Liver (tissue), 9 donors: ENCODE measurements around the gene HSP90AA1. TPM values are rescaled to one million over a fixed set of nuclear protein-coding genes. Genes with fewer than 3 reads are reported as not detected.

Source experiments
- DNase-seq: peaks from one replicate; pipeline ENCODE4 v3.0.0-alpha.2; 2017; ENCODE audit warnings: low spot score
- H3K27ac ChIP-seq, 2 donors: one replicate each; pipeline ENCODE4 v1.7.0; 2013; ENCODE audit warnings: inconsistent platforms in 2 of 2, low read length in 2 of 2, control low read depth in 1 of 2, low read depth in 1 of 2, mild to moderate bottlenecking in 1 of 2
- H3K27me3 ChIP-seq, 4 donors: one replicate each; pipeline versions ENCODE4 v1.6.1 to v1.7.0; 2013; ENCODE audit warnings: low read length in 3 of 4, inconsistent platforms in 1 of 4, mild to moderate bottlenecking in 1 of 4, moderate library complexity in 1 of 4; ENCODE audit not compliant: control insufficient read depth in 4 of 4, insufficient read depth in 4 of 4
- H3K36me3 ChIP-seq, 4 donors: one replicate each; pipeline versions ENCODE4 v1.6.1 to v1.7.0; 2013; ENCODE audit warnings: low read length in 3 of 4, mild to moderate bottlenecking in 3 of 4, low read depth in 1 of 4, moderate library complexity in 1 of 4; ENCODE audit not compliant: control insufficient read depth in 4 of 4, insufficient read depth in 3 of 4
- H3K4me1 ChIP-seq, 4 donors: one replicate each; pipeline versions ENCODE4 v1.6.1 to v1.7.0; 2013; ENCODE audit warnings: low read length in 3 of 4, mild to moderate bottlenecking in 3 of 4, moderate library complexity in 1 of 4; ENCODE audit not compliant: control insufficient read depth in 4 of 4, insufficient read depth in 4 of 4
- H3K4me3 ChIP-seq, 3 donors: one replicate each; pipeline versions ENCODE4 v1.6.1 to v1.7.0; 2013; ENCODE audit warnings: low read length in 3 of 3, control low read depth in 1 of 3, low read depth in 1 of 3, mild to moderate bottlenecking in 1 of 3
- H3K9ac ChIP-seq, 2 donors: one replicate each; pipeline ENCODE4 v1.7.0; 2013; ENCODE audit warnings: low read length in 2 of 2, mild to moderate bottlenecking in 2 of 2, moderate library complexity in 2 of 2, control low read depth in 1 of 2, low read depth in 1 of 2
- H3K9me3 ChIP-seq, 4 donors: one replicate each; pipeline versions ENCODE4 v1.6.1 to v1.7.0; 2013; ENCODE audit warnings: low read length in 3 of 4; ENCODE audit not compliant: control insufficient read depth in 4 of 4
- EGR1 ChIP-seq, 2 donors: IDR thresholded peaks; 2 replicates each; pipeline ENCODE4 v1.6.1; 2016 to 2018; ENCODE audit warnings: antibody characterized with exemption in 2 of 2, low read depth in 2 of 2
- FOXA1 ChIP-seq: IDR thresholded peaks from 2 replicates; pipeline ENCODE4 v1.6.1; 2016; ENCODE audit warnings: antibody characterized with exemption
- GABPA ChIP-seq, 2 donors: IDR thresholded peaks in 1 of 2; conservative IDR thresholded peaks in 1 of 2; 2 replicates each; pipeline ENCODE4 v1.6.1; 2016; ENCODE audit warnings: antibody characterized with exemption in 2 of 2, mild to moderate bottlenecking in 1 of 2, moderate library complexity in 1 of 2
- HNF4G ChIP-seq: IDR thresholded peaks from 2 replicates; pipeline ENCODE4 v1.6.1; 2016; ENCODE audit warnings: antibody characterized with exemption
- JUND ChIP-seq, 2 donors: IDR thresholded peaks; 2 replicates each; pipeline ENCODE4 v1.6.1; 2016; ENCODE audit warnings: antibody characterized with exemption in 2 of 2
- NR2F2 ChIP-seq: IDR thresholded peaks from 2 replicates; pipeline ENCODE4 v1.6.1; 2016; ENCODE audit warnings: antibody characterized with exemption
- RAD21 ChIP-seq, 2 donors: IDR thresholded peaks; 2 replicates each; pipeline ENCODE4 v1.6.1; 2016; ENCODE audit warnings: antibody characterized with exemption in 2 of 2, mild to moderate bottlenecking in 2 of 2
- REST ChIP-seq: IDR thresholded peaks from 2 replicates; pipeline ENCODE4 v1.6.1; 2016; ENCODE audit warnings: antibody characterized with exemption, mild to moderate bottlenecking
- SP1 ChIP-seq: IDR thresholded peaks from 2 replicates; pipeline ENCODE4 v1.6.1; 2018; ENCODE audit warnings: antibody characterized with exemption, mild to moderate bottlenecking
- TAF1 ChIP-seq: conservative IDR thresholded peaks from 2 replicates; pipeline ENCODE4 v1.6.1; 2016; ENCODE audit warnings: antibody characterized with exemption, mild to moderate bottlenecking
- YY1 ChIP-seq: IDR thresholded peaks from 2 replicates; pipeline ENCODE4 v1.6.1; 2016; ENCODE audit warnings: antibody characterized with exemption, mild to moderate bottlenecking
- WGBS: extraction: QIAGEN DNeasy Blood & Tissue Kit; methylation state at CpG from one replicate; pipeline ENCODE4 v1.1.7; 2013; 5-methylcytosine and 5-hydroxymethylcytosine counted together
- polyA plus RNA-seq, 2 donors: library from polyadenylated mRNA; stranded (reverse) in 1 of 2; unstranded in 1 of 2; fragments of 200-250 nt in 1 of 2; fragments of >200 nt in 1 of 2; fragmentation: Nextera tagmentation in 1 of 2; extraction: Ambion mirVana in 1 of 2; gene quantifications; one replicate each; pipeline versions ENCODE4 v1.2.1 to v1.2.3, GENCODE V29; 2013 to 2015
- total RNA-seq, 2 donors: library from RNA; depleted of rRNA; stranded (reverse); fragments of >200 nt; gene quantifications; one replicate each; pipeline ENCODE4 v1.2.3, GENCODE V29; 2014
- TF ChIP-seq, protein P1 (sequence below): IDR thresholded peaks from 2 replicates; pipeline ENCODE4 v1.6.1; 2016; ENCODE audit warnings: antibody characterized with exemption
- TF ChIP-seq, protein P2 (sequence below): fragments of 150-350 bp; IDR thresholded peaks from 2 replicates; pipeline ENCODE4 v1.5.1; 2017; ENCODE audit warnings: improper control_type of control experiment, low read depth, low read length; ENCODE audit not compliant: missing input control
- TF ChIP-seq, protein P3 (sequence below): IDR thresholded peaks from 2 replicates; pipeline ENCODE4 v1.6.1; 2016; ENCODE audit warnings: antibody characterized with exemption
- TF ChIP-seq, protein P4 (sequence below): IDR thresholded peaks from 2 replicates; pipeline ENCODE4 v1.6.1; 2016; ENCODE audit warnings: antibody characterized with exemption
- donor health status: healthy.
- donor health status: healthy.
- donor health status: healthy.
- donor health status: healthy.
- donor health status: healthy.

Gene HSP90AA1
- total and polyA plus RNA-seq, 4 donors: 174 to 386 (median 287) TPM

DNA sequence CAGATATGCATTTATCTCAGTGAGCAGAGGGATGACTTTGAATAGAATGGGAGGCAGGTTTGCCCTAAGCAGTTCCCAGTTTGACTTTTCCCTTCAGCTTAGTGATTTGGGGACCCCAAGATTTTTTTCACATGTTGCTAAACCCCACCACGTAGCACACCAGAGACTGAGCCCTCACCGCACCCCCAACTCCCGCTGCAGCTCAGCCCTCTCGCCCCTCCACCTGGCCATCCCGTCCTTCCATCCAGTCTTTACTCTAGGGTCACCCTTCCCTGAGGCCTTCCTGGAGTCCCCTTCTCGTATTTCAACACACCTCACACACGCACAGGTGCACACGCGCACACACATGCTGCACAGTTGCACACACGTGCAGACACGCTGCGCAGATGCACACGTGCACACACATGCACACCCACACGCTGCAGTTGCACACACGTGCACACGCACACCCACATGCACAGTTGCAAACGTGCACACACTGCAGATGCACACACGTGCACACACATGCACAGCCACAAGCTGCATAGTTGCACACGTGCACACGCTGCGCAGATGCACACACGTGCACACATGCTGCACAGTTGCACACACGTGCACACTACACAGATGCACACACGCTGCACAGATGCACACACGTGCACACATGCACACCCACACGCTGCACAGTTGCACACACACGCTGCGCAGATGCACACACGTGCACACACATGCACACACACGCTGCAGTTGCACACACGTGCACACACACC, 30.0 kb downstream of the HSP90AA1 start:
- Histone ChIP-seq H3K4me3 (no peak overlapping the region), H3K27ac (no peak overlapping the region), H3K9ac (no peak overlapping the region), H3K4me1 (no peaks in the 10 kb centered on the region), H3K27me3 (no peaks in the 10 kb centered on the region), H3K36me3 (peaks cover 0 to 8% (median 5%) of the 10 kb centered on the region in 4 donors), H3K9me3 (no peaks in the 10 kb centered on the region)
- no peak for DNase-seq
- 86% methylated on average over 31 of the region's 31 CpGs for WGBS
- TF ChIP-seq, protein P1, sequence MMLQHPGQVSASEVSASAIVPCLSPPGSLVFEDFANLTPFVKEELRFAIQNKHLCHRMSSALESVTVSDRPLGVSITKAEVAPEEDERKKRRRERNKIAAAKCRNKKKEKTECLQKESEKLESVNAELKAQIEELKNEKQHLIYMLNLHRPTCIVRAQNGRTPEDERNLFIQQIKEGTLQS: no peak
- TF ChIP-seq, protein P2, sequence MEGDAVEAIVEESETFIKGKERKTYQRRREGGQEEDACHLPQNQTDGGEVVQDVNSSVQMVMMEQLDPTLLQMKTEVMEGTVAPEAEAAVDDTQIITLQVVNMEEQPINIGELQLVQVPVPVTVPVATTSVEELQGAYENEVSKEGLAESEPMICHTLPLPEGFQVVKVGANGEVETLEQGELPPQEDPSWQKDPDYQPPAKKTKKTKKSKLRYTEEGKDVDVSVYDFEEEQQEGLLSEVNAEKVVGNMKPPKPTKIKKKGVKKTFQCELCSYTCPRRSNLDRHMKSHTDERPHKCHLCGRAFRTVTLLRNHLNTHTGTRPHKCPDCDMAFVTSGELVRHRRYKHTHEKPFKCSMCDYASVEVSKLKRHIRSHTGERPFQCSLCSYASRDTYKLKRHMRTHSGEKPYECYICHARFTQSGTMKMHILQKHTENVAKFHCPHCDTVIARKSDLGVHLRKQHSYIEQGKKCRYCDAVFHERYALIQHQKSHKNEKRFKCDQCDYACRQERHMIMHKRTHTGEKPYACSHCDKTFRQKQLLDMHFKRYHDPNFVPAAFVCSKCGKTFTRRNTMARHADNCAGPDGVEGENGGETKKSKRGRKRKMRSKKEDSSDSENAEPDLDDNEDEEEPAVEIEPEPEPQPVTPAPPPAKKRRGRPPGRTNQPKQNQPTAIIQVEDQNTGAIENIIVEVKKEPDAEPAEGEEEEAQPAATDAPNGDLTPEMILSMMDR: no peak
- TF ChIP-seq HNF4G: no peak
- no peak for TF ChIP-seq RAD21 (IDR thresholded peaks at IDR 0.05)

DNA sequence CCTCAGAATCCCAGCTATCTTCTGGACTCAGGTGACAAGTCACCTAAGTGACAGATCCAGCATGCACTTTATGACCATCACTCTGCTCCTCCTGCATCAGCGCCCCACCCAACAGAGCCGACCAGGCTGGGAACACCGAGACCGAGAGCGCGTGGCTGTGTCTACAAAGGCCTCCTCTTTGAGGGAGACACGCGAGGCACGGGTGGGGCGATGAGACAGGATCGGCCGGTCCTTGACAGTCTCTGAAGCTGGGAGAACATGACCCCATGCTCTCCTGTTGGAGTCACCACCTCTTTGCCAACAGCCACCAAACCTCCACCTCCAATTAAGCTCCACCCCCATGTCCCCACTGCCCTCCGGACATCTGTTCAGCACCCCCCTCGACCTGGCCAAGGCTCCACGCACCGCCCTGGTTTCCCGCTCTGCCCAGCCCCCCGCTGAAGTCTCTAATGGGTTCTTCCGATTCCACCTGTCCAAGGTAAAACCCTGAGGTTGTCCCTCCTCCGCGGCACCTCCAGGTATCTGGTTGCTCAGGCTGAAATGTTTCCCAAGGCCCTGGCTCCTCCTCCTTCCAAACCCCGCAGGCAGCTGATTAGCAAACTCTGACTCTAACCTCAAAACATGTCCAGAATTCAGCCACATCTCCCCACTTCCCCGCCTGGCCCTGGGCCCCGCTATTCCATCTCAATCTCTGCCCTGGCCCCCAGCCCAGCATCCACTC, 31.5 kb downstream of the HSP90AA1 start:
- no peaks in the 10 kb centered on the region for H3K27me3 ChIP-seq
- H3K9me3 ChIP-seq: no peaks in the 10 kb centered on the region
- WGBS: 71% methylated on average over 24 of the region's 24 CpGs
- no peak overlapping the region for H3K27ac ChIP-seq
- H3K4me1 ChIP-seq: no peaks in the 10 kb centered on the region
- TF ChIP-seq SP1: no peak
- no peak for TF ChIP-seq NR2F2
- TF ChIP-seq RAD21 (IDR thresholded peaks at IDR 0.05): no peak
- TF ChIP-seq, protein P1: no peak
- TF ChIP-seq, protein P3, sequence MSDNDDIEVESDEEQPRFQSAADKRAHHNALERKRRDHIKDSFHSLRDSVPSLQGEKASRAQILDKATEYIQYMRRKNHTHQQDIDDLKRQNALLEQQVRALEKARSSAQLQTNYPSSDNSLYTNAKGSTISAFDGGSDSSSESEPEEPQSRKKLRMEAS: no peak
- TF ChIP-seq FOXA1: no peak
- no peak for TF ChIP-seq JUND (IDR thresholded peaks at IDR 0.05)
- no peak for TF ChIP-seq TAF1
- TF ChIP-seq YY1: no peak
- no peak for TF ChIP-seq REST
- no peak for TF ChIP-seq GABPA (IDR thresholded peaks at IDR 0.05 in 1 of 2, conservative IDR thresholded peaks at IDR 0.05 in 1 of 2)
- no peak for TF ChIP-seq HNF4G
- TF ChIP-seq, protein P4, sequence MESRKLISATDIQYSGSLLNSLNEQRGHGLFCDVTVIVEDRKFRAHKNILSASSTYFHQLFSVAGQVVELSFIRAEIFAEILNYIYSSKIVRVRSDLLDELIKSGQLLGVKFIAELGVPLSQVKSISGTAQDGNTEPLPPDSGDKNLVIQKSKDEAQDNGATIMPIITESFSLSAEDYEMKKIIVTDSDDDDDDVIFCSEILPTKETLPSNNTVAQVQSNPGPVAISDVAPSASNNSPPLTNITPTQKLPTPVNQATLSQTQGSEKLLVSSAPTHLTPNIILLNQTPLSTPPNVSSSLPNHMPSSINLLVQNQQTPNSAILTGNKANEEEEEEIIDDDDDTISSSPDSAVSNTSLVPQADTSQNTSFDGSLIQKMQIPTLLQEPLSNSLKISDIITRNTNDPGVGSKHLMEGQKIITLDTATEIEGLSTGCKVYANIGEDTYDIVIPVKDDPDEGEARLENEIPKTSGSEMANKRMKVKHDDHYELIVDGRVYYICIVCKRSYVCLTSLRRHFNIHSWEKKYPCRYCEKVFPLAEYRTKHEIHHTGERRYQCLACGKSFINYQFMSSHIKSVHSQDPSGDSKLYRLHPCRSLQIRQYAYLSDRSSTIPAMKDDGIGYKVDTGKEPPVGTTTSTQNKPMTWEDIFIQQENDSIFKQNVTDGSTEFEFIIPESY: no peak
- TF ChIP-seq, protein P2: no peak
- no peak for TF ChIP-seq EGR1 (IDR thresholded peaks at IDR 0.05; ENCODE audit: low read depth in 2 of 2)
- no peak overlapping the region for H3K4me3 ChIP-seq
- H3K9ac ChIP-seq: no peak overlapping the region
- H3K36me3 ChIP-seq: peaks cover 0 to 17% (median 14%) of the 10 kb centered on the region in 4 donors
- DNase-seq: no peak
